Measurements from ENCODE around the gene SUGCT.
"Not testable (repeated sequence)": the region's sequence is repeated elsewhere in the genome, so short reads cannot be mapped to it uniquely, and the experiment has no call there.

SUGCT gene

GRCh38 chr7:40205992-40206391 lies 71.2 kb downstream of the SUGCT start:
- DNase-seq = no peak

- DNase-seq = no peak
These were observed 76.6 kb downstream of the SUGCT start for GRCh38 chr7:40211276-40212003.

- no peak for DNase-seq
These were observed 78.5 kb downstream of the SUGCT start for GRCh38 chr7:40213291-40213690.

DNA sequence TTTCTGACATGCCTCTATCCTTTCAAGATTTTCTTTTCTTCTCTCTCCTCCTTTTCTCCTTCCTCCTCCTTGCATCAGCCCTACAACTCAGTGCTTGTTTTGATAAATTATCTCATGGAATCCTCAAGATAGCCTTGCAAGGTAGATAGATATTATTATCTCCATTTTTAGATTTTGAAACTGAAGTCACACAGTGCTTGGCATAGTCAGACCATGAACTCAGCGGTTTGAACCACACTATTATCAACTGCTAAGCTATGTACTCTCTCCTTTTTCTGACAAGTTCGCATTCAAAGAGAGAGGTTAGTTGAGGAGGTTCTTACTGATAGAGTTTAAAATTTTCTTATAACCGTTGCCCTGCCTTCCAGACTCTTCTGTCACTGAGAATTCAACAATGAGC lies 79.1 kb downstream of the SUGCT start:
- DNase-seq = no peak

DNA sequence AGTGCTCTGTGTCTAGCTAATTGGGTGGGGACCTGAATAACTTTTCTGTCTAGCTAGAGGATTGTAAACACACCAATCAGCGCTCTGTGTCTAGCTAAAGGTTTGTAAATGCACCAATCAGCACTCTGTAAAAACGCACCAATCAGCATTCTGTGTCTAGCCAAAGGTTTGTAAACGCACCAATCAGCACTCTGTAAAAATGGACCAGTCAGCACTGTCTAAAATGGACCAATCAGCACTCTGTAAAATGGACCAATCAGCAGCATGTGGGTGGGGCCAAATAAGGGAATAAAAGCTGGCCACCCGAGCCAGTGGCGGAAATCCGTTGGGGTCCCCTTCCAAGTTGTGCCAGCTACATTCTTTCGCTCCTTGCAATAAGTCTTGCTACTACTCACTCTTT lies 83.8 kb downstream of the SUGCT start:
- not testable (repeated sequence) for DNase-seq

GRCh38 chr7:40219917-40220316 lies 85.1 kb downstream of the SUGCT start:
- no peak for DNase-seq

DNA sequence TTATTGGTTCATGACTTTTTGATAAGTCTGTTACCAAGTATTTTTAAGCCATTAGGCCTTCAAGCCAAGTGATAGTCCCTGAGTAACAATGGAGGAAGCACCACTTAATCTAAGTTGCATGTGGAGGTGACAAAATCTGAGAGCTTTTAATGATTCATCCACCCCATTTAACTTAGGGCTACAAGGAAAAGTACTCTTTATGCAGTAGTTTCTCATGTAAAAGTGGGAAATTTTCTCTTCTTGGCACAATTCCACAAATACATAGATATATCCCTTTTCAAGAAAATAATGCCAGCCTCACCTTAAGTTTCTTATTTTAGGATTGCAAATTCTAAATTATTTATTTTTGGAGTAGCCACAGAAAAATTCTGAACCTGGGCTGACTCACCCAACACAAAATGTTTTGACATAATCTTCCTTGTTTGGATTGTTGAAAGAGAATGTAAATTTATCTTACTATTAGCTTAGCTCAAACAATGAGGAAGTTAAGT lies 85.7 kb downstream of the SUGCT start:
- no peak for DNase-seq

DNA sequence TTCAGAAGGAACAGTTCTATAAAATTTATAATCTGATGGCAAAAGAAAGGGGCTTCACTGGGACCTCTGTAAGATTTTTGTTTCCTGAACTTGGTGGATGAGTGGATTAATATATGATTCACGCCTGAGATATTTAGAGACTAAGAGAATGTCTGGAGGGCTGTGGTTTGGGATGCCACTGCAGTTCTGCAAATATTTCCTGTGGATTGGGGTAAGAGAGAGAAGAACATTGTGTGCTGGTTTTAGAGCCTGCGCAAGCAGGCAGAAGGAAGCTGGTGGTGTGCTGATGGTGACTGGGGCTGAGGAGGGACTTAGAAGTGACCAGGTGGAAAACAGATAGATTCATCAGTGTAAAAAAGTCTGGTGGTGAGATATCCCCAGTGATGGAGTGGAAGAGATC lies 87.0 kb downstream of the SUGCT start:
- DNase-seq = no peak

GRCh38 chr7:40223451-40224127 lies 88.8 kb downstream of the SUGCT start:
- no peak for DNase-seq

DNA sequence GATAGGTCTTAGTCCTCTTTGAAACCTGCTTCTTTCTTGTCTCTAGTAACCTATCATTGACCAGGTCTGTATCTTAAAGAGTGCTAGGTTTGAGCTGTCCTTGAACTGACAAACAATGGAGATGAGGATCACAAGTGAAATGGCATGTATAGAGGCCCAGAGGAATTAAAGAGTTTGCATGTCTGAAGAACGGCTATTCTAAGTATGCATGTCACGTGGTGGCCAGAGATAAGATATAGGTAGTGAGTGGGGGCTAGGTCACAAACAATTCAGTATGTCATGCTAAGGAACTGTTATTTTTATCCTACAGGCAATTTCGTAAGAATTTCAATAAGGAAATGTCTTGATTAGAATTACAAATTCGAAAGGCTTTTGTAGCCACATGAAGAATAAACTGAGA lies 95.3 kb downstream of the SUGCT start:
- DNase-seq = no peak

DNA sequence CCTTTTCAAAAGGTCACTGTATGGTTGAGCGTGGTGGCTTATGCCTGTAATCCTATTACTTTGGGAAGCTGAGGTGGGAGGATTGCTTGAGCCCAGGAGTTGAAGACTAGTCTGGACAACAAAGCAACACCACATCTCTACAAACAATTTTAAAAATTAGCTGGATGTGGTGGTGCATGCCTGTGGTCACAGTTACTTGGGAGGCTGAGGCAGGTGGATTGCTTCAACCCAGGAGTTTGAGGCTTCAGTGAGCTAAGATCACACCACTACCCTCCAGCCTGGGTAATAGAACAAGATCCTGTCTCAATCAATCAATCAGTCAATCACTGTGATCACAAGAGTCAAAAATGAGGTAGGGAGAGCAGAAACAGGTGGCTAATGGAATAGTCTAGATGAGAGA lies 97.0 kb downstream of the SUGCT start:
- DNase-seq = no peak

- DNase-seq = no peak
These were observed 97.6 kb downstream of the SUGCT start for GRCh38 chr7:40232242-40232893.

DNA sequence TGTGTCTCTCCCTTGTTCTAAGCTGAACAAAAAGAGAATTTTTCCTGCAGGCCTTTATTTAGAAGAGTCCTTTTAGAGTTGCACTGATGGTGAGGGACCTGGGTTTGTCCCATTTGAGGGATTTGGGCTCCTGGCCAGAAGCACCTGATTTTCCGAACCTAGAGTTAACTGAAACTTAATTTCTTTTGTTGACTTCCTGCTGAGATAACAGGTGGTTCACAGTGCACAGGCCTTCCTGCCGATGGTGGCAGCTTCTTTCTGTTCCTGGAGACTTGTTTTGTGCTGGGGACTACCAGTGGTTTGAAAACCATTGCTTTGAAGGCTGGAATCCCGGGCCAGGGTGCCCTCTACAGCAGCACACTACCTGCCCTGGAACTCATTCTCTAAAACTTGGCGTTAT lies 99.2 kb downstream of the SUGCT start:
- DNase-seq = no peak

DNA sequence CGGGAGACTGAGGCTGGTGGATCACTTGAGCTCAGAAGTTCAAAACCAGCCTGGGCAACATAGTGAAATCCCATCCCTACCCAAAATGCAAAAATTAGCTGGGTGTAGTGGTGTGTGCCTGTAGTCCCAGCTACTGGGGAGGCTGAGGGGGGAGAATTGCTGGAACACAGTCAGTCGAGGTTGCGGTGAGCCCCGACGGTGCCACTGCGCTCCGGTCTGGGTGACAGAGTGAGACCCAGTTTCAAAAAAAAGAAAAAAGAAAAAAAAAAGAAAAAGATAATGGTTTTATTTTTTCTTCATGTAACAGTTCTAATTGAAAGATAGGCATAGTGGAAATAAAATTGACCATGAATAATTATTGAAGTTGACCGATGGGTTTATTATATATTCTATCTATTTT lies 99.9 kb downstream of the SUGCT start:
- no peak for DNase-seq

- no peak for DNase-seq
These were observed 102.9 kb downstream of the SUGCT start for GRCh38 chr7:40237731-40238130.

GRCh38 chr7:40239755-40240303 lies 105.0 kb downstream of the SUGCT start:
- DNase-seq = no peak

DNA sequence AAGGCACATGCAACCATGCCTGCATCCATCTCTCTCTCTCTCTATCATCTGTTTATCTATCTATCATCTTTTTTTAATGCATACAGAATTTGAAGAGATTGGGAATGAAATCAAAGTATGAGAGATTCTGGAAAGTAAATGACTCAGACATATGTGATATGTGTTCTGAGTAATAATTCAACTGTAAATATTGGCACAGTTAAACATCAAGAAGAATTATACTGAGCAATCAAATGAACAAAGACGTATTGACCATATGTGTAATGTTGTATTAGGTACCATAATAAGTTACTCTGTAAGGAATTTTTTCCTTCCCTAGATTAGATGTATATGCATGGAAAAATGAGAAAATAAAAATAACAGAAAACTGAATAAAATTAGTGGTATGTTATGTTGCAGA lies 108.3 kb downstream of the SUGCT start:
- DNase-seq = no peak

- no peak for DNase-seq
These were observed 109.4 kb downstream of the SUGCT start for GRCh38 chr7:40244226-40244625.

DNA sequence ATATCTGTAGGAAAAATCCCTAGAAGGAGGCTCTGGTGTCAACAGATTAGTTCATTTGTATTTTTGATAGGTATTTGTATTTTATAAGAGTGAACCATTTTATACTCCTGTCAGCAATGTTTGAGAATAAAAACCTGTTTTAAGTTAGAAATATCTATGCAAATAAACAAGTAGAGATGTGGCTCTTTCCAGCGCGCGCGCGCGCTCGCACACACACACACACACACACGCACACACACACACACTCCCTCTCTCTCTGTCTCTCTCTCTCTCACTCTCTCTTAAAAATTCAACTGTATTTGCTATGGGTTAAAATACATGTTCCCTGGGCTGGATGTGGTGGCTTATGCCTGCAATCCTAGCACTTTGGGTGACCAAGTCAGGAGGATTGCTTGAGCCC lies 113.9 kb downstream of the SUGCT start:
- DNase-seq = no peak

- DNase-seq = not testable (repeated sequence)
These were observed 118.6 kb downstream of the SUGCT start for GRCh38 chr7:40253444-40253843.

DNA sequence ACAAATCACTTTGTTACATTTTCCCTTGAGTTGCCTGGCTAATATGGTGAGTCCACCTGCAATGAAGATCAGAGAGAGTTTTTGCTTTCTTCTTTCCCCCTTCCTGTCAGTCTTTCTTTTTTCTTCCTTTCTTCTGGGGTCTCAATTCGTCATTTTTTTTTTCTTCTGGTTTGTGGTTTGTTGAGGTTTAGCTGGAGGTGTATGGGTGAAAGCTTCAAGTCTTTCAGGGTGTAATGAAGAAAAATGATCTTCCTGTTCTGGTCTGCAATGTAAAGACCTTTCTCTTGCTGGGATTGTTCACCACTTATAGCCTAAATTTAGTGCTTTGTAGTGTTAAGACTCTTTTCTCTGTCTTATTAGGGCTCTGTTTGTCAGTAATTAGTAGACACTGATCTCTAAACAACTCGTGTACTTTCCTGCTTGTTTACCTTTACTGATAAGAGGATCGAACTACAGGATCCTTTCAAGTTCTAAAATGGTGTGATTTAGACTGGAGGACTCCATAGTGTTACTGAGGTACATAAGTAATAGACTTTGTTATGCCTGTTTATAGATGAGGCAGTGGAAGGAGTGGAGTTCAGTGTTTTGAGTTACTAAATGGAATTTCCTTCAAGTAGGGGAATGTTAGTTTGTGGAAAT lies 129.1 kb downstream of the SUGCT start:
- no peak for DNase-seq

DNA sequence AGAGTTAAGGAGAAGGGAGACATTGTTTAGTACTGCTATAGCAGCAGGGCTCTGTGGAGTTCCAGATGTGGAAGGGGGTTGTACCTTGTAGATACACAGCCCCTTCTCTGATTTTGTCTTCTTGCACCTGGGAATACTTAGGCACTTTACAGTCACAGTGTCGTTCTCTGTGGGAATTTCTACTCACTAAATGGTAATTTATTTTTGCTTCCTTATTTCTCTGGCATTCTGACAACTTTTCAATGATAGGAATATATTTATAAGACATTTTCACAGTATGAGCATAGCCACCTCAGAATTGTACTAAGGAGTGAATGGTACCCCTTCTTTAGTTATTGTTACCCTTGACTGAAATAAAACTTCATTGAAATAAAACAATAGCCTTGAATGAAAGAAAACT lies 132.8 kb downstream of the SUGCT start:
- DNase-seq = no peak

GRCh38 chr7:40268810-40269209 lies 134.0 kb downstream of the SUGCT start:
- DNase-seq = not testable (repeated sequence)
